Left forelimb (tissue), 1 donor: ENCODE results near the gene TLX1.

Experiments
- DNase-seq: peaks from one replicate; pipeline ENCODE4 v3.0.0-alpha.2; 2018; ENCODE audit warnings: low spot score

The TLX1 gene

DNA sequence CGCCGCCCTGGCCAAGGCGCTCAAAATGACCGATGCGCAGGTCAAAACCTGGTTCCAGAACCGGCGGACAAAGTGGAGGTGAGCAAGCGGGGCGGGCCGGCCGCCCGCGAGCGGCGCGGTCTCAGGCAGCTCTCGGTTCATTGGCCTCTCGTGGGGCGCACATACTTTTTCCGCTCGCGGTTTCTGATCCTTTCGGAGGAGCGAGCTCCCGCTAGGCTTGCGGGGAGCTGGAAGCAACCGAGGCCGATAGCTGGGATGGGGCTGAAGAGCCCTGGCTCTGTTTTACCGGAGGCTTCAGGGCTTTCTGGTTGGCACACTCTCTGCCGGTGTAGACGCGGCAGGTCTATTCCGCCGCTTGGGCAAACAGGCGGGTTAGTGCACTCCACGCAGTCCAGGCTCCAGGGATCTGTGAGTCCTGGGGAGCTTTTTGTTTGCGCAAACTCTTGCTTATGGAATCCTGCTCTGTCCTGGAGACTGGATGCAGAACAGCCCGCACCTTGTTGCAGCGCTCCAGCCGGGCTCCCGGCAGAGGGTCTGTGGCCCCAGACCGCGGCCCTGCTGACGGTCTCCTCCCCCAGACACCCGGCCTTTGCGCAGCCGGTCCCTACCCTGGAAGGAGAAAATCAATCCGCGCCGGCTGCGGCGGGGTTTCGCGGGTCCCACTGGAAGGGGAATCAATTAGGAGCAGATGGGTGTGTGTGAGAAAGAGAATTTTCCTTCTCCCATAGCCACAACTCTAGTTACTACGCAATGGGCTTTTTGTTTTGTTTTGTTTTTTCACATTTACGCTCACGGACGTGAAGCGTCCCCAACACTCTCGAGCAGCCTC is 3.4 kb downstream of the TLX1 start:
- DNase-seq: no peak

GRCh38 chr10:101135141-101136006 is 4.3 kb downstream of the TLX1 start:
- DNase-seq: no peak

GRCh38 chr10:101136007-101136707 is 5.1 kb downstream of the TLX1 start:
- DNase-seq: no peak

DNA sequence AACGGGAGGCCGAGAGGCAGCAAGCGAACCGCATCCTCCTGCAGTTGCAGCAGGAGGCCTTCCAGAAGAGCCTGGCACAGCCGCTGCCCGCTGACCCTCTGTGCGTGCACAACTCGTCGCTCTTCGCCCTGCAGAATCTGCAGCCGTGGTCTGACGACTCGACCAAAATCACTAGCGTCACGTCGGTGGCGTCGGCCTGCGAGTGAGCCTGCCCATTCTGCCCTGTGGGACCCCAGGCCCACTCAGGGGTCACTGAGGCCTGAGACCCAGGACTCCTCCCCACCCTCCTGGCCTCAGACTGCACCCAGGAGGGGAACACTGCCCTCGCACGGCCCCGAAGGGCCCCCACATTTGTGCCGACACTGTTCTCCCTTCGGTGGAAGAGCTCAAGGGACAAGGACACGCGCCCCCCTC is 5.6 kb downstream of the TLX1 start:
- no peak for DNase-seq

DNA sequence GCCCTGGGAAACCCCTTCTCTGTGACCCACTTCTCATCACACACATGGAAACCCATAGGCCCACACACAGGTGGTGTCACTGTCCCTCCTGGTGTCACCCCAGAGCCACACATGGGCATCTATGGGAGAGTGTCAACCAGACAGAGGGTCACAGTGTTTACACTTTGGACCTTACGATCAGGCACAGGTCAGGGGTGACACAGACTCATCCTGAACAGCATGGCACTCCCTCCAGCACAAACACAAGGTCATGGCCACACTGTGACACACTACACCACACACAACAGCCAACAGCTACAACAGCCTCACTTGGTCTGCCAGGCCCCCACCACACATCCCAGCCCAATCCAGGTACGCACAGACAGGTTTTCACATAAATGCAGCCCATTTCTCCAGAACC is 6.2 kb downstream of the TLX1 start:
- DNase-seq: no peak

GRCh38 chr10:101138788-101139420 is 7.8 kb downstream of the TLX1 start:
- no peak for DNase-seq

- no peak for DNase-seq
Measured at GRCh38 chr10:101139421-101139911, 8.4 kb downstream of the TLX1 start.

GRCh38 chr10:101140084-101140949 is 9.2 kb downstream of the TLX1 start:
- no peak for DNase-seq

GRCh38 chr10:101140950-101141615 is 10.0 kb downstream of the TLX1 start:
- no peak for DNase-seq

GRCh38 chr10:101141616-101142532 is 10.8 kb downstream of the TLX1 start:
- DNase-seq: peak; percentile 88

- DNase-seq: no peak
Measured at GRCh38 chr10:101142533-101143344, 11.6 kb downstream of the TLX1 start.

- no peak for DNase-seq
Measured at GRCh38 chr10:101143345-101143630, 12.2 kb downstream of the TLX1 start.

DNA sequence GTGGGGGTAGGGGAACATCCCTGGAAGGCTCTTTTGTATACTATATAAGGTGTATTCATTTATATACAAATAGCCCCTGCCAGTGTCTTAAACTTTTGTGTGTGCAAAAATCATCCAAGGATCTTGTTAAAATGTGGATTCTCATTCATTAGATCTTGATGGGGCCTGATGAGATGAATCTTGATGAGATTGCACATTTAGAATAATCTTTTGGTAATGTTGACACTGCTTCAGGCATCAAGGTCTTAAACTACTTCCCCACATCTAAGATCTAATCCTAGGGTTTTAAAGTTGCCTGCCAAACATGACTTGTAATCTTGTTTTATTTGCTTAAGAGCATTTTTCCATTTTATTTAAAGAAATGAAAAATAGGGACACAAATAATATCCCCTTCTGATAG is 13.0 kb downstream of the TLX1 start:
- DNase-seq: no peak

- no peak for DNase-seq
Measured at GRCh38 chr10:101145145-101145544, 14.0 kb downstream of the TLX1 start.

GRCh38 chr10:101145750-101146391 is 14.8 kb downstream of the TLX1 start:
- DNase-seq: peak; percentile 46

- no peak for DNase-seq
Measured at GRCh38 chr10:101146392-101147251, 15.5 kb downstream of the TLX1 start.

DNA sequence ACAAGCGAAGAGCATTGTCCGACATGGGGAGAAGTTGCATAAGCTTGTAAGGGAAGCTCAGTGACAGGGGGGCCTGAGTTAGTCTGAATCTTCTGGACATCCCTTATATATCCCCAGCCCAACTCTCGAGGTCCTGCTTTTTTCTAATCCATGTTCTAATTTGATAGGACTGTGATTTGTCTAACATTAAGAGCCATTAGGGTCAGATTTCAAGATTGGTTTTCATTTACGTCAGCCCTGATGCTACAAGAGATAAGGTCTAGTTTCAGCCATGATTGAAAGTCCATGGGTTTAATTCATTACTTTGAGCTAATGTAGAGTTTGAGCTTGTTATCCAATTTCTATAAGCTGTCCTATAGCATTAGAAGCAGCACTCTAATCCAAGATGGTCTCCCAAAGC is 20.3 kb downstream of the TLX1 start:
- no peak for DNase-seq
